K562 (cell line): ENCODE results near the gene WSCD2. TPM values are rescaled to one million over a fixed set of nuclear protein-coding genes. Genes with fewer than 3 reads are reported as not detected.

Source experiments
- ATAC-seq: fragments of 200-7000 bp; cut with Tn5 transposase; 3 replicates; pipeline ENCODE4 v1.9.1; 2020; ENCODE audit warnings: moderate library complexity
- BruUV-seq: library from RNA; stranded (reverse); fragments of 400-500 nt; replicated peaks from 2 replicates; lab custom pipeline; 2021; lab: Mats Ljungman, UMichigan
- CTCF ChIA-PET: fragments of 300-600 bp; formaldehyde crosslinking; extraction: SDS; loops from one replicate; lab custom pipeline; 2021; ENCODE audit warnings: low intra/inter-chr PET ratio; lab: Yijun Ruan, JAX
- POLR2A ChIA-PET: fragments of 300-600, 350-650 bp; sonication (Branson Sonifier 250); formaldehyde crosslinking; extraction: SDS; loops from one replicate; lab custom pipeline; 2021; ENCODE audit warnings: antibody characterized with exemption, inconsistent platforms; lab: Yijun Ruan, JAX
- DNase-seq, 4 experiments: peaks; one replicate each; pipeline versions ENCODE4 v3.0.0 to v3.0.0-alpha.2; 2011 to 2018; ENCODE audit warnings: low spot score in 3 of 4, mixed read lengths in 3 of 4; ENCODE audit errors: extremely low read depth in 1 of 4
- FAIRE-seq: peaks from 2 replicates; lab custom pipeline; 2011; peaks lifted over from hg19 to GRCh38; lab: Jason Lieb, UNC
- H2AFZ ChIP-seq: 2 replicates; pipeline ENCODE4 v1.6.0; 2011; ENCODE audit warnings: low read depth, low read length, control low read depth, inconsistent platforms
- H3K27ac ChIP-seq: fragments of 200-600 bp; 3 replicates; pipeline ENCODE4 v1.8.0; 2011; ENCODE audit warnings: low read depth, mild to moderate bottlenecking, control low read depth, inconsistent platforms, low read length, moderate library complexity, mixed read lengths; ENCODE audit errors: extremely low read depth
- H3K27me3 ChIP-seq, 2 experiments: fragments of 300-600 bp in 1 of 2; 2 replicates in 1 of 2; 3 replicates in 1 of 2; pipeline versions ENCODE4 v1.6.0 to v1.8.0; 2011; ENCODE audit warnings: inconsistent platforms in 2 of 2, low read length in 2 of 2, mild to moderate bottlenecking in 1 of 2, mixed read lengths in 1 of 2, moderate library complexity in 1 of 2; ENCODE audit not compliant: control insufficient read depth in 2 of 2, insufficient read depth in 2 of 2
- H3K36me3 ChIP-seq: fragments of 300-600 bp; 3 replicates; pipeline ENCODE4 v1.8.0; 2011; ENCODE audit warnings: mild to moderate bottlenecking, low read length, inconsistent platforms; ENCODE audit not compliant: control insufficient read depth, insufficient read depth
- H3K4me1 ChIP-seq, 2 experiments: fragments of 200-600 bp in 1 of 2; replicated peaks in 1 of 2; 2 replicates in 1 of 2; 3 replicates in 1 of 2; pipeline versions ENCODE4 v1.5.1 to v1.8.0; 2011; ENCODE audit warnings: inconsistent platforms in 2 of 2, low read length in 2 of 2, mild to moderate bottlenecking in 1 of 2, mixed read lengths in 1 of 2, moderate library complexity in 1 of 2; ENCODE audit not compliant: control insufficient read depth in 2 of 2, insufficient read depth in 2 of 2
- H3K4me2 ChIP-seq: 2 replicates; pipeline ENCODE4 v1.6.1; 2011; ENCODE audit warnings: low read length, control low read depth, inconsistent platforms, mixed read lengths; ENCODE audit not compliant: insufficient read depth
- H3K4me3 ChIP-seq: fragments of 200-600 bp; sonication (generic), shearing (Covaris generic); 2 replicates; pipeline ENCODE4 v1.5.1; 2016; ENCODE audit warnings: control low read depth, inconsistent platforms
- H3K79me2 ChIP-seq: fragments of 200-600 bp; 3 replicates; pipeline ENCODE4 v1.8.0; 2011; ENCODE audit warnings: low read length, inconsistent platforms; ENCODE audit not compliant: control insufficient read depth, insufficient read depth
- H3K9ac ChIP-seq, 2 experiments: 2 replicates each; pipeline versions ENCODE4 v1.6.0 to v1.6.1; 2011; ENCODE audit warnings: low read depth in 2 of 2, low read length in 2 of 2, control low read depth in 1 of 2, inconsistent platforms in 1 of 2, mild to moderate bottlenecking in 1 of 2, mixed read lengths in 1 of 2; ENCODE audit not compliant: insufficient read depth in 1 of 2
- H3K9me1 ChIP-seq: one replicate; pipeline ENCODE4 v1.6.0; 2011; ENCODE audit warnings: inconsistent platforms, mild to moderate bottlenecking, low read length, moderate library complexity; ENCODE audit not compliant: control insufficient read depth, insufficient read depth
- H3K9me3 ChIP-seq: replicated peaks from 2 replicates; pipeline ENCODE4 v1.5.1; 2011; ENCODE audit warnings: low read depth, low read length, inconsistent platforms; ENCODE audit not compliant: control insufficient read depth, insufficient read depth
- H4K20me1 ChIP-seq: replicated peaks from 2 replicates; pipeline ENCODE4 v1.6.1; 2011; ENCODE audit warnings: low read length, inconsistent platforms, mixed read lengths; ENCODE audit not compliant: control insufficient read depth, insufficient read depth
- FOXM1 ChIP-seq, 2 experiments: fragments of 450-650 bp in 1 of 2; sonication (generic) in 1 of 2; formaldehyde crosslinking in 1 of 2; IDR thresholded peaks; 2 replicates each; pipeline versions ENCODE4 v1.6.1 to v1.9.0; 2017 to 2022; ENCODE audit warnings: low read depth in 2 of 2, mild to moderate bottlenecking in 2 of 2, missing genetic modification reagents in 1 of 2, moderate library complexity in 1 of 2
- HCFC1 ChIP-seq: IDR thresholded peaks from 2 replicates; pipeline ENCODE4 v1.6.1; 2012; ENCODE audit warnings: low read depth, low read length, improper control_type of control experiment
- NR3C1 ChIP-seq: sonication (generic); formaldehyde crosslinking; IDR thresholded peaks from 2 replicates; pipeline ENCODE4 v1.8.1; 2022; ENCODE audit warnings: missing genetic modification reagents
- RBM14 ChIP-seq: fragments of 200-400 bp; formaldehyde crosslinking; IDR thresholded peaks from 2 replicates; pipeline ENCODE4 v1.6.1; 2018; ENCODE audit warnings: low read depth, mild to moderate bottlenecking, low read length, moderate library complexity, borderline replicate concordance; ENCODE audit not compliant: insufficient read depth
- RREB1 ChIP-seq: fragments of 250-450 bp; sonication (Bioruptor Pico); IDR thresholded peaks from 2 replicates; pipeline ENCODE4 v1.4.0; 2020
- TSC22D4 ChIP-seq: fragments of 450-650 bp; IDR thresholded peaks from 2 replicates; pipeline ENCODE4 v1.6.1; 2016; ENCODE audit warnings: missing genetic modification characterization, missing biosample characterization, control low read depth
- ZBTB11 ChIP-seq, 3 experiments: fragments of 200-800 bp in 1 of 3; fragments of 250-450 bp in 1 of 3; fragments of 450-650 bp in 1 of 3; sonication (Bioruptor Pico) in 1 of 3; sonication (Bioruptor generic) in 1 of 3; formaldehyde crosslinking in 1 of 3; IDR thresholded peaks; 2 replicates each; pipeline versions ENCODE4 v1.6.1 to v1.8.0; 2016 to 2022; ENCODE audit warnings: mild to moderate bottlenecking in 2 of 3, missing genetic modification characterization in 2 of 3, missing compliant biosample characterization in 1 of 3, moderate library complexity in 1 of 3
- ZNF655 ChIP-seq: fragments of 250-450 bp; sonication (Bioruptor Pico); IDR thresholded peaks from 2 replicates; pipeline ENCODE4 v1.5.0; 2021
- ZNF696 ChIP-seq: fragments of 250-450 bp; sonication (Bioruptor Pico); conservative IDR thresholded peaks from 2 replicates; pipeline ENCODE4 v1.4.0; 2020; ENCODE audit warnings: mild to moderate bottlenecking, moderate library complexity
- WGBS: fragments of 100-300 bp; shearing (Covaris generic); methylation state at CpG from one replicate; pipeline ENCODE4 v1.1.6; 2016; ENCODE audit warnings: low coverage, mixed read lengths; ENCODE audit not compliant: insufficient coverage; ENCODE audit errors: missing lambda C conversion rate; 5-methylcytosine and 5-hydroxymethylcytosine counted together
- in situ Hi-C: fragments of 300-500 bp; cut with MboI; formaldehyde crosslinking; loops from 4 replicates; pipeline ENCODE4 v1.15.0; 2018; ENCODE audit warnings: inconsistent platforms, mixed read lengths
- intact Hi-C: fragments of 100-400 bp; cut with micrococcal nuclease; formaldehyde crosslinking; loops from 2 replicates; pipeline ENCODE4 v1.14.2; 2022
- polyA plus RNA-seq, 8 experiments: library from polyadenylated mRNA; depleted of rRNA in 4 of 8; stranded (reverse) in 5 of 8; unstranded in 3 of 8; fragments of >200 nt; fragmentation: Nextera tagmentation in 2 of 8; fragmentation: Illumina TruSeq in 1 of 8; extraction: Ambion mirVana in 2 of 8; extraction: Trizol in 1 of 8; gene quantifications; 2 replicates each; pipeline versions ENCODE4 v1.2.1 to v1.2.3, GENCODE V29; 2011 to 2014; ENCODE audit warnings: inconsistent platforms in 1 of 8, missing spikeins in 1 of 8
- total RNA-seq, 7 experiments: library from RNA; depleted of rRNA in 6 of 7; stranded (reverse); fragments of >200 nt in 6 of 7; fragmentation: Illumina TruSeq in 2 of 7; extraction: Trizol in 2 of 7; gene quantifications; 2 replicates each; pipeline versions ENCODE4 v1.2.1 to v1.2.3, GENCODE V29; 2011 to 2021; ENCODE audit warnings: low replicate concordance in 1 of 7

Gene WSCD2
- total and polyA plus RNA-seq, 9 of the 15 experiments (the other 6 are each of a cell fraction or from before 2014, with no cell fraction given) = 0.72 to 14.1 (median 4.0) TPM

- TF ChIP-seq RREB1 (CRISPR knock-in tag) (no peak), HCFC1 (no peak), ZNF655 (CRISPR knock-in tag) (no peak)
- TF ChIP-seq, all 486 proteins: peak for 0
These were observed 70.0 kb downstream of the WSCD2 start (continued) for GRCh38 chr12:108199106-108199505.

- Histone ChIP-seq H3K4me2 (no peak overlapping the region), H3K4me3 (no peak overlapping the region), H3K36me3 (no peaks in the 10 kb centered on the region), H3K9me1 (no peaks in the 10 kb centered on the region), H3K4me1 (no peaks in the 10 kb centered on the region), H3K9me3 (no peaks in the 10 kb centered on the region), H3K79me2 (no peaks in the 10 kb centered on the region), H2AFZ (no peak overlapping the region), H3K27me3 (peaks cover 0 to 14% of the 10 kb centered on the region in 2 experiments; a peak in 2 of 5 replicates), H4K20me1 (no peaks in the 10 kb centered on the region), H3K9ac (no peak overlapping the region), H3K27ac (no peak overlapping the region)
- ChIA-PET POLR2A (interaction anchor here (1.0 kb wide), 1 partner anchor 29 kb away, joined by 3 read pairs; no protein-coding TSS in a partner anchor), CTCF (no interaction called here)
- no TSS peak for BruUV-seq
- FAIRE-seq (no peak), DNase-seq (no peak), ATAC-seq (no peak)
- intact Hi-C loops (no loop called here), in situ Hi-C loops (no loop called here)
- WGBS = 3% methylated on average over 6 of the region's 6 CpGs
- TF ChIP-seq NR3C1 (CRISPR knock-in tag) (no peak), ZNF696 (CRISPR knock-in tag) (no peak), RBM14 (no peak), TSC22D4 (tag) (no peak), FOXM1 (IDR thresholded peaks at IDR 0.05; ENCODE audit: low read depth) (no peak), FOXM1 (CRISPR knock-in tag; IDR thresholded peaks at IDR 0.05; ENCODE audit: low read depth) (no peak), ZBTB11 (CRISPR knock-in tag; IDR thresholded peaks at IDR 0.05) (0 out of 6 replicates have a peak, but pooled peaks of 1 of the 3 experiments have one; percentile 17)
These were observed 72.7 kb downstream of the WSCD2 start for GRCh38 chr12:108201808-108202207.
